Right ventricle myocardium superior (tissue), 1 donor: ENCODE results near the gene MGAT3. TPM values are rescaled to one million over a fixed set of nuclear protein-coding genes. Genes with fewer than 3 reads are reported as not detected.
A peak's percentile ranks its signal among the peaks of the same experiment; 100 is the strongest.

Experiments
- ATAC-seq: fragments of 200-7000 bp; cut with Tn5 transposase; one replicate; pipeline ENCODE4 v1.9.1; 2020; ENCODE audit warnings: mild to moderate bottlenecking; ENCODE audit not compliant: poor library complexity
- DNase-seq: peaks from one replicate; pipeline ENCODE4 v3.0.0-alpha.2; 2020
- intact Hi-C: fragments of 100-400 bp; cut with DNase I; formaldehyde crosslinking; loops from one replicate; pipeline ENCODE4 v1.11.2; 2022
- total RNA-seq: library from RNA; stranded (reverse); fragmentation: NEBNext Ultra II Directional; extraction: Animal tissue kit (Norgen Biotek cat#: 25700); gene quantifications from one replicate; pipeline ENCODE4 v1.2.1, GENCODE V29; 2021
- donor health status: DM: no; HTN: yes; CAD: no; lungs with severe emphysema.

MGAT3 gene
- total RNA-seq, 1 donor from 2014 or later, result 3.9 TPM

DNA sequence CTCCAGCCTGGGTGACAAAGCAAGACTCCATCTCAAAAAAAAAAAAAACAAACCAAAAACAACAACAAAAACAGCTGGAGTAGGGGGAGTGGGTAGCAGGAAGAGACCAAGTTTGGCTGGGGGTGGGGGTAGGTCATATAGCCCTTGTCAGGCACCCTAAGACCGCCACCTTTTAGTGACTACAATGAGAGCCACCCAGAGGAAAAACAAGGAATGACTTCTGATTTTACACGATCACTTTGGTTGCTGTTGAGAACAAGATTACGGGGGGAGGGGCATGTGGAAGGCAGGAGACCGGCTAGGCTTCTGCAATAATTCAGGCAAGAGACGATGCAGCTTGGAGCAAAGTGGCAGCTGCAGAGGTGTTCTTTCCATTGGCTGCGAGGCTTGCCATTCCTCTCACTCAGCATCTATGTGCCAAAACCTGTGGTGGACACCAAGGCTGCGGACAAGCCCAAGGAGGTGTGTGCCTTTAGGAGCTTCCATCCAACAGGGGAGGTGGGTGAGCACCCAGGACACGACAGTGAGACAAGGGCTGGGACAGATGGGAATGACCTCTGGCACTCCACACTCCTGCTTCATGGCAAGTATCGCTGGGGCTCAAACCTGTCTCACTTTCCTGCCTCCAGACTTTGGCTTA, 74.0 kb downstream of the MGAT3 start:
- no peak for DNase-seq
- ATAC-seq, result no peak
- intact Hi-C loops, result no loop called here

DNA sequence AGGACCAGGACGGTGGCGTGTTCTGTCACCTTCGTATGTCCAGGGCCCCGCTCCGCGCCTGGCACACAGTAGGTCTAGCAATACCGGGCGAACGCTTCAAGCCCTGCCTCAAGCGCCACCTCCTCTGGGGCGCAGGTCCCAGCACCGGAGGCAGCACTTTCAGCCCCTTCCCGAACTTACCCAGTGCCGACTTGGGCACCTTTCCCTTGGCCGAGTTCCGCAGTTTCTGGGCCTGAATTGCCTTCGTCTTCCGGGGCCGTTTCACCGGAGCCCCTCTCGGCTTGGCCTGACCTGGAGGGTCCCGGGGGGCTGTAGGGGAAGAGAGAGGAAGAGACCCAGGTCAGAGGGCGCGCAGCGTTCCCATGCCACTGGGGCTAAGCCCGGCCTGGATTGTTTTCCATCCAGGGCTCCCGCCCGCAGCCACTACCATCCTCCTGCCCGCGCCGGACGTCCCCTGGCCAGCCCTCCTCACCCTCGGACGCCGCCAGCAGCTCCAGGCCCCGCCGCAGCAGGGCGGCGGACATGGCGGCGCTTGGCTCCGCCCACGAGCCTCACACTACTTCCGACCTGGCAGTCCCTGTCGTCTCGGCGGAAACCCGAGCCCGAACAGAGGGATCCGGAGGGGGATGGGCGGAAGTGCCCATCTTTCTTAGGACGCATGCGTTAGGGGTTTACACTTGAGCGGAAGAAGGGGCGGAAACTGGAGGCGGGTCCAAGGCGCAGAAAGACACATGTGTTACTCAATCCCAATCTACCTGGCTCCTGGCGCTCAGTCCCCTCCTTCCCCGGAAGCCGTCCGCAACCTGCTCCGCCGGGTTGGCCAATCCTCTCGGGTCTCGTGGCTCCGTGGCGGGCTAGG, 75.6 kb downstream of the MGAT3 start, which contains the start of gene RPS19BP1:
Gene RPS19BP1, minus strand, starts transcription at position 534 of the 859 bp plus-strand sequence. Its CDS starts 10 bp downstream, at position 524.
- ATAC-seq (peak; percentile 92), DNase-seq (peak; percentile 100)
- intact Hi-C loops, result no loop called here

DNA sequence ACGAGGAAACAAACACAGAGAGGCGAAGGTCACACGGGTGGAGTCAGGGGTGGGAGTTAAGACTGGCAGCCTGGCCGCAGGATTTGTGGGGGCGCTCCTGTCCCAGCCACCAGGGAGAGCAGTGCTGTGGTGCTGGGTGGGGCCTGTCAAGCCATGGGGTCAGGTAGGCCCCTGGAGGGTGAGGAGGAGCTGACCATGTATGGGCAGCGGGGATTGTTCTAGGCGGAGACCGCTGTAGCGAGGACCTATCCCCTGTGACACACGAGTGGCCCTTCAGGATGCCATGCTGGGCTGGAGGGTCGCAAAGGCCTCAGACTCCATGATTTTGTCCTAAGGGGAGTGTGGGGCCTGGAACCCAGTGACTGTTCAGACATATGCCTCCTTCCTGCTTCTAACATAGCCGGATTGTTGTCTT, 77.3 kb downstream of the MGAT3 start:
- ATAC-seq (no peak), DNase-seq (no peak)
- intact Hi-C loops, result no loop called here

DNA sequence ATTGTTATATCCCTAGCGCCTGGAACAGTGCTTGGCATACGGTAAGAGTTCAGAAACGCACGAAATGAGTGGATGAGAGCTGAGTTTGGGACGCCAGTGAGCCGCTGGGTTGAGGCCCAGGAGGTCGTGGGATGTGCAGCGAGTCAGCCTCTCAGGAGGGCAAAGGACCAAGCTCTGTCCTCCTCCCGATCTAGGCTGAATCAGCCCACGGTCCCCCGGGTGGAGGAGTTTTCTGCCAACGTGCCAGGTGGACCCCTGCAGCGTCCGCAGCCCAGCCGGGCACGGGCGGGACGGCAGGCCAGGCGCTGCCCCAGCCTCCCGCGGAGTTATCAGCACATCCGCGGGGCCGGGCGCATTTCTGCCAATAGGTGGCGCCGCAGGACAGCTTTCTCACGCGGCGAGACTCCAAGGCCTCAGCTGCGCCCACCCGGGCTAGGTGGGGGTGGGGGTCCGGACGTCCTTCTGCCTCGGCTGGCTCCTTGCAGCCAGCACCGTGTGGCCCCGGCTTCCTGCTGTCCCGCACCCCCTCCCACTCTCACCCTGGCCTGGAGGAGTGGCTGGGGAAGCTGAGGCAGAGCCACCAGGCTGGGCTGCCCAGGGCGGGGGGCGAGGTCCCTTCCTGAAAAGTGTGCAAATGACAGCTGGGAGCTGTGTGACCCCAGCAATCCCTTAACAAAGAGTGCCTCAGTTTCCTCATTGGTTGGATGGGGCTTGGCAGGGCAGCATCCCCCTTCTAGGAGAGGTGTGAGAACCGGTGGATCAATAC, 78.0 kb downstream of the MGAT3 start:
- DNase-seq (peak; percentile 92), ATAC-seq (peak; percentile 47)
- intact Hi-C loops, result loop anchor here (5.0 kb wide), 1 partner anchor 488 kb away; no protein-coding TSS in a partner anchor

DNA sequence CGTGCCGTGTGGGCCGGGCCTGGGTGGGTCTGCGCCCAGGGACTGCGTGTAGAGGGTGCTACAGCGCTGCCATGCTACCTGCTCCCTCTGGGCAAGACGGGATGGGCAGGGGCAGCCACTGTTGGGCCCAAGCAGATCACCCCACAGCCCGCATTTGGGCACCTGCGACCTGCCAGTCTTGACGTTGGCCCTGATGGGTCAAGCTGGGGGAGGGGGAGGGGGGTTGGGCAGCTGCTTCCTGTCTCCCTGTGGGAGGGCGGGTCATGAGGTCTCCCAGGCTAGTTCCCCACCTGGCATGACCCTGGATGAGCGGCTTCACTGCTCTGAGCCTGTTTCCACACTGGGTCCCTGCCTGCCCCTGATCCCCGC, 78.5 kb downstream of the MGAT3 start:
- ATAC-seq (no peak), DNase-seq (no peak)
- intact Hi-C loops, result loop anchor here (5.0 kb wide), 1 partner anchor 487 kb away; no protein-coding TSS in a partner anchor

DNA sequence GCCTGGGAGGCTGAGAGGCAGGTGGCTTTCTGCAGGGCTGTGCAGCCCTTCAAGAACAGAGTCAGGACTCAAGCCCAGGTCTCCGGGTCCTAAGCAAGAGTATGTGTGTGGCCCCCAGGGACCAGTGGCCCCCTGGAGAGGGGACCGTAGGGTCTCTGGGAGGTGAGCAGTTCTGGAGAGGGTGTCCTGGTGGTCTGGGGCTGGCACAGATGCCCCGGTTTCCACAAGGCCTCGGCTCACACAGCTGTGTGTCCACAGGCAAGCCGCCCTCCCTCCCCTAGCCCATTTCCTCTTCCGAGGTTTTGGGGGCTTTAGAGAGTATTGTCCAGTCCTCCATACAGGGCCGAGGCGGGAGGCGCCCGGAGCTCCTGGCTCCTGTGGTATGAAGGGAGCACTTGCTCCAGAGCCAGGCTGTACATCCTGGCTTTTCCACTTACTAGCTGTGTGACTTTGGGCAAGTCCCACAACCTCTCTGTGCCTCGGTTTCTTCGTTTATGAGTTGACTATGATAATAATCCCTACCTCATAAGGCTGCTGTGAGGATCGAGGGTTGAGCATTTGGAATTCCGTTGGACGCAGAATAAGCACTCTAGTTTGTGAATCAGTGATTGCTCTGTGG, 79.1 kb downstream of the MGAT3 start:
- intact Hi-C loops, result loop anchor here (5.0 kb wide), 1 partner anchor 486 kb away; no protein-coding TSS in a partner anchor
- ATAC-seq (no peak), DNase-seq (no peak)

DNA sequence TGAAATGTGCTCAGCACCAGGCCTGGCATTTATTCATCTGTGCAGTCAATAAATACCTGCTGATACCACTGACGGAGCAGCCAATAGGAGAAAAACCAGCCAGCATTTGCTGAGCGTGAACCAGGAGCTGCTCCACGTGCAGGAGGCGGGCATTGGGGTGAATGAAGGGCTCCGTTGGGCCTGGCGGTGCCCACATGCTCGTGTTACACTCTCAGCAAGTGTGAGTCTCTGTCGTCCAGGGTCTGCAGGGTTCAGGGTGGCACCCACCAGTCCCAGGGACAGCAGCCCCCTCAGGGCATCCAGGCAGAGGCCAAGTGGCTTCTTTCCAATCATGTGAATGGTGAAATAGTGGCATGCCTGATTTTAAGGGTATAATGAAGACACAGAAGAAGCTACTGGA, 79.9 kb downstream of the MGAT3 start:
- DNase-seq (no peak), ATAC-seq (no peak)
- intact Hi-C loops, result loop anchor here (5.0 kb wide), 1 partner anchor 486 kb away; no protein-coding TSS in a partner anchor

DNA sequence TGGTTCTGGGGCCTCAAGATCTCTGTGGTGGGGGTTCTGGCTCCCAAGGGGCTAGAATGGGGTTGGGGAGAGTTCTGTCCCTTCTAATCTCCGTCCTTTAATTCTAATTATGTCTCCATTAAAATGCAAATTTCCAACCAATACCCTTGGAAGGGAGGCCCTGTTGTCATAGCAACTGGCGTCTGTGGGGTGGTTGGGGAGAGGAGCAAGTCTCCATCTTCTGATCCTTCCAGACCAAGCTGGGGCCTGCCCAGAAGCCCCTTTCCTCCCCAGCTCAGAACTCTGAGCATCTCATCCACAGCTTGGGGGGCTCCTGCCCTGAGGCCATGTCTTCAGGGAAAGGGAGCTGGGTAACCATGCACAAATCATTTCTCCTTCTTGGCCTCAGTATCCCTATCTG, 81.2 kb downstream of the MGAT3 start:
- intact Hi-C loops, result loop anchor here (5.0 kb wide), 1 partner anchor 484 kb away; no protein-coding TSS in a partner anchor
- no peak for DNase-seq
- no peak for ATAC-seq

Other genes starting within 250 kb of the MGAT3 start
- 16.2 TPM for gene PDGFB, start 212.0 kb upstream of the MGAT3 start, total RNA-seq
- gene RPL3, start 137.4 kb upstream of the MGAT3 start, total RNA-seq, result 300 TPM
- 32.2 TPM for gene SYNGR1, start 107.0 kb upstream of the MGAT3 start, total RNA-seq
- gene TAB1, start 57.2 kb upstream of the MGAT3 start, total RNA-seq, result 17.3 TPM
- 16.7 TPM for gene MIEF1, start 45.3 kb downstream of the MGAT3 start, total RNA-seq
- 200 TPM for gene ATF4, start 63.5 kb downstream of the MGAT3 start, total RNA-seq
- 59.0 TPM for gene RPS19BP1, start 75.7 kb downstream of the MGAT3 start, total RNA-seq
- gene CACNA1I, start 113.7 kb downstream of the MGAT3 start, total RNA-seq, result 0.03 TPM